GM23338 (cell line): Measurements from ENCODE around the gene CACNA2D3. TPM values are rescaled to one million over a fixed set of nuclear protein-coding genes. Genes with fewer than 3 reads are reported as not detected.
A peak's percentile ranks its signal among the peaks of the same experiment; 100 is the strongest.

Experiments
- ATAC-seq: fragments of 200-7000 bp; cut with Tn5 transposase; 3 replicates; pipeline ENCODE4 v1.9.1; 2020
- DNase-seq: peaks from one replicate; pipeline ENCODE4 v3.0.0-alpha.2; 2015; ENCODE audit warnings: low spot score
- H2AFZ ChIP-seq: fragments of 200-600 bp; sonication (generic); 2 replicates; pipeline ENCODE4 v1.8.0; 2016; ENCODE audit warnings: antibody characterized with exemption, mild to moderate bottlenecking, moderate library complexity
- H3F3A ChIP-seq: fragments of 200-600 bp; sonication (generic); replicated peaks from 2 replicates; pipeline ENCODE4 v1.8.0; 2017; ENCODE audit warnings: antibody characterized with exemption, mixed run types, low read depth
- H3K27ac ChIP-seq: fragments of 200-600 bp; sonication (generic); 2 replicates; pipeline ENCODE4 v1.6.1; 2016; ENCODE audit warnings: low read depth
- H3K27me3 ChIP-seq: fragments of 200-600 bp; sonication (generic); 2 replicates; pipeline ENCODE4 v1.8.0; 2016; ENCODE audit warnings: mild to moderate bottlenecking, mixed run types, moderate library complexity; ENCODE audit not compliant: insufficient read depth
- H3K36me3 ChIP-seq: fragments of 200-600 bp; sonication (generic); 2 replicates; pipeline ENCODE4 v1.8.0; 2016; ENCODE audit warnings: mild to moderate bottlenecking; ENCODE audit not compliant: insufficient read depth
- H3K4me1 ChIP-seq: fragments of 200-600 bp; sonication (generic); 2 replicates; pipeline ENCODE4 v1.8.0; 2016; ENCODE audit warnings: mild to moderate bottlenecking, moderate library complexity; ENCODE audit not compliant: insufficient read depth
- H3K4me2 ChIP-seq: fragments of 200-600 bp; sonication (generic); 2 replicates; pipeline ENCODE4 v1.7.1; 2017; ENCODE audit warnings: mixed run types
- H3K4me3 ChIP-seq: fragments of 200-600 bp; sonication (generic); 2 replicates; pipeline ENCODE4 v1.6.1; 2016; ENCODE audit warnings: mixed run types
- H3K79me2 ChIP-seq: fragments of 200-600 bp; sonication (generic); replicated peaks from 2 replicates; pipeline ENCODE4 v1.8.0; 2017; ENCODE audit warnings: mild to moderate bottlenecking; ENCODE audit not compliant: insufficient read depth
- H3K9me2 ChIP-seq: fragments of 200-600 bp; sonication (generic); 2 replicates; pipeline ENCODE4 v1.8.0; 2017; ENCODE audit not compliant: insufficient read depth
- H4K20me1 ChIP-seq: fragments of 200-600 bp; sonication (generic); replicated peaks from 2 replicates; pipeline ENCODE4 v1.8.0; 2017; ENCODE audit warnings: mild to moderate bottlenecking; ENCODE audit not compliant: insufficient read depth
- H3K27ac Mint-ChIP-seq: 2 replicates; pipeline ENCODE4 v1.8.0; 2020; ENCODE audit warnings: inconsistent platforms, mild to moderate bottlenecking, moderate library complexity, mixed read lengths
- H3K27me3 Mint-ChIP-seq: 3 replicates; pipeline ENCODE4 v1.8.0; 2022; ENCODE audit warnings: low read depth, mild to moderate bottlenecking, moderate library complexity, mixed read lengths, inconsistent platforms; ENCODE audit not compliant: insufficient read depth, poor library complexity
- H3K36me3 Mint-ChIP-seq: 3 replicates; pipeline ENCODE4 v1.8.0; 2021; ENCODE audit warnings: low read depth, mild to moderate bottlenecking, inconsistent platforms, moderate library complexity, mixed read lengths
- H3K4me1 Mint-ChIP-seq: 3 replicates; pipeline ENCODE4 v1.8.0; 2020; ENCODE audit warnings: mild to moderate bottlenecking, inconsistent platforms, mixed read lengths
- H3K4me3 Mint-ChIP-seq: 3 replicates; pipeline ENCODE4 v1.8.0; 2021; ENCODE audit warnings: moderate library complexity, mild to moderate bottlenecking, inconsistent platforms, mixed read lengths
- H3K9me3 Mint-ChIP-seq: 3 replicates; pipeline ENCODE4 v1.8.0; 2020; ENCODE audit warnings: moderate library complexity, mild to moderate bottlenecking, inconsistent platforms, mixed read lengths
- CREB1 ChIP-seq: fragments of 250-450 bp; sonication (Bioruptor Pico); IDR thresholded peaks from 2 replicates; pipeline ENCODE4 v1.5.0; 2020; ENCODE audit warnings: low read depth, mild to moderate bottlenecking, moderate library complexity
- CTCF ChIP-seq, 2 experiments: fragments of 200-600 bp in 1 of 2; sonication (generic) in 1 of 2; conservative IDR thresholded peaks; 2 replicates each; pipeline versions ENCODE4 v1.5.1 to v1.6.1; 2016 to 2017; ENCODE audit warnings: antibody characterized with exemption in 2 of 2, low read depth in 2 of 2, mild to moderate bottlenecking in 2 of 2, moderate library complexity in 1 of 2
- EZH2 ChIP-seq: fragments of 200-600 bp; sonication (generic); IDR thresholded peaks from one replicate; pipeline ENCODE4 v1.8.0; 2017; ENCODE audit warnings: antibody characterized with exemption, mild to moderate bottlenecking, low read depth; ENCODE audit not compliant: unreplicated experiment
- EZH2phosphoT487 ChIP-seq: fragments of 200-600 bp; sonication (generic); IDR thresholded peaks from one replicate; pipeline ENCODE4 v1.8.1; 2018; ENCODE audit warnings: antibody characterized with exemption; ENCODE audit not compliant: unreplicated experiment
- NANOG ChIP-seq: IDR thresholded peaks from 2 replicates; pipeline ENCODE4 v1.6.1; 2016; ENCODE audit warnings: antibody characterized with exemption, borderline replicate concordance
- REST ChIP-seq: IDR thresholded peaks from one replicate; pipeline ENCODE4 v1.6.1; 2018; ENCODE audit warnings: antibody characterized with exemption; ENCODE audit not compliant: unreplicated experiment
- ZNF114 ChIP-seq: fragments of 250-450 bp; sonication (Bioruptor Pico); IDR thresholded peaks from 2 replicates; pipeline ENCODE4 v1.5.0; 2020; ENCODE audit warnings: mild to moderate bottlenecking, moderate library complexity
- ZNF331 ChIP-seq: fragments of 250-450 bp; sonication (Bioruptor Pico); IDR thresholded peaks from 2 replicates; pipeline ENCODE4 v1.5.0; 2020; ENCODE audit warnings: low read depth, mild to moderate bottlenecking, moderate library complexity
- ZNF462 ChIP-seq: fragments of 250-450 bp; sonication (Bioruptor Pico); IDR thresholded peaks from 2 replicates; pipeline ENCODE4 v1.5.0; 2020; ENCODE audit warnings: mild to moderate bottlenecking, moderate library complexity
- polyA plus RNA-seq: library from polyadenylated mRNA; unstranded; fragments of >200 nt; fragmentation: Nextera tagmentation; extraction: Ambion mirVana; gene quantifications from 2 replicates; pipeline ENCODE4 v1.2.1, GENCODE V29; 2016
- total RNA-seq: library from RNA; depleted of rRNA; stranded (reverse); fragments of >200 nt; shearing (Covaris generic); gene quantifications from 2 replicates; pipeline ENCODE4 v1.2.3, GENCODE V29; 2014

Gene CACNA2D3
- total and polyA plus RNA-seq, 2 experiments from 2014 or later = 2.2 to 2.3 TPM

GRCh38 chr3:54321520-54321919 lies 199.2 kb downstream of the CACNA2D3 start:
- no peak overlapping the region for H3K4me3 Mint-ChIP-seq
- Histone ChIP-seq H3K36me3 (no peaks in the 10 kb centered on the region), H3K4me2 (no peak overlapping the region), H3K27me3 (no peaks in the 10 kb centered on the region), H3K9me2 (no peaks in the 10 kb centered on the region), H2AFZ (0 out of 2 replicates have a peak overlapping the region, but pooled peaks have one; percentile 1), H3K27ac (no peak overlapping the region), H3K4me1 (no peaks in the 10 kb centered on the region), H3F3A (no peaks in the 10 kb centered on the region), H4K20me1 (no peaks in the 10 kb centered on the region), H3K4me3 (no peak overlapping the region), H3K79me2 (no peaks in the 10 kb centered on the region)
- H3K27ac Mint-ChIP-seq = no peak overlapping the region
- H3K27me3 Mint-ChIP-seq = peaks cover 8% of the 10 kb centered on the region
- DNase-seq (peak; percentile 40), ATAC-seq (peak; percentile 79)
- H3K36me3 Mint-ChIP-seq = no peaks in the 10 kb centered on the region
- TF ChIP-seq EZH2phosphoT487 (no peak), CREB1 (CRISPR knock-in tag) (no peak), EZH2 (no peak), ZNF114 (no peak), ZNF331 (no peak), NANOG (no peak), REST (no peak), ZNF462 (CRISPR knock-in tag) (no peak), CTCF (conservative IDR thresholded peaks at IDR 0.05; ENCODE audit: low read depth in 2 of 2) (no peak)
- H3K9me3 Mint-ChIP-seq = no peaks in the 10 kb centered on the region
- H3K4me1 Mint-ChIP-seq = peaks cover 13% of the 10 kb centered on the region; the same call in 2 of the 3 replicates
